CD4-positive, alpha-beta T cell (primary cell): ENCODE results near the gene SPSB1. TPM values are rescaled to one million over a fixed set of nuclear protein-coding genes. Genes with fewer than 3 reads are reported as not detected.

Experiments used
- ATAC-seq: fragments of 200-7000 bp; cut with Tn5 transposase; one replicate; pipeline ENCODE4 v1.10.0; 2022; ENCODE audit warnings: mild to moderate bottlenecking; ENCODE audit not compliant: poor library complexity
- CTCF ChIA-PET: fragments of 350-600 bp; sonication (Branson Sonifier 250); formaldehyde crosslinking; loops from one replicate; lab custom pipeline; 2021; ENCODE audit warnings: antibody characterized with exemption, inconsistent platforms; lab: Charles Lee
- POLR2A ChIA-PET: fragments of 350-600 bp; sonication (Branson Sonifier 250); formaldehyde crosslinking; loops from one replicate; lab custom pipeline; 2021; ENCODE audit warnings: antibody characterized with exemption, inconsistent platforms; lab: Charles Lee
- DNase-seq, 14 experiments: peaks; one replicate each; pipeline ENCODE4 v3.0.0-alpha.2; 2013 to 2020; ENCODE audit warnings: mixed read lengths in 2 of 14
- H3K27ac ChIP-seq, 2 donors: one replicate each; pipeline versions ENCODE4 v1.5.1 to v1.7.0; 2013; ENCODE audit warnings: low read length in 2 of 2, low read depth in 1 of 2, mild to moderate bottlenecking in 1 of 2
- H3K27me3 ChIP-seq, 2 experiments: 1 replicate in 1 of 2; 2 replicates in 1 of 2; pipeline versions ENCODE4 v1.6.1 to v1.7.0; 2013; ENCODE audit warnings: low read length in 2 of 2, control low read depth in 1 of 2, mild to moderate bottlenecking in 1 of 2, moderate library complexity in 1 of 2; ENCODE audit not compliant: insufficient read depth in 2 of 2, control insufficient read depth in 1 of 2
- H3K36me3 ChIP-seq: one replicate; pipeline ENCODE4 v1.6.1; 2013; ENCODE audit warnings: low read length, control low read depth; ENCODE audit not compliant: insufficient read depth
- H3K4me1 ChIP-seq: one replicate; pipeline ENCODE4 v1.6.1; 2013; ENCODE audit warnings: low read length, control low read depth; ENCODE audit not compliant: insufficient read depth
- H3K4me3 ChIP-seq: one replicate; pipeline ENCODE4 v1.5.1; 2013; ENCODE audit warnings: mild to moderate bottlenecking, low read length, moderate library complexity
- H3K9me3 ChIP-seq, 2 experiments: 1 replicate in 1 of 2; 2 replicates in 1 of 2; pipeline versions ENCODE4 v1.6.1 to v1.7.0; 2013; ENCODE audit warnings: low read length in 2 of 2, mild to moderate bottlenecking in 2 of 2, control low read depth in 1 of 2, moderate library complexity in 1 of 2; ENCODE audit not compliant: control insufficient read depth in 1 of 2, insufficient read depth in 1 of 2
- H3K27ac Mint-ChIP-seq: one replicate; pipeline ENCODE4 v1.8.0; 2020; ENCODE audit warnings: mixed read lengths
- H3K27me3 Mint-ChIP-seq: one replicate; pipeline ENCODE4 v1.8.0; 2021; ENCODE audit warnings: mixed read lengths
- H3K36me3 Mint-ChIP-seq: one replicate; pipeline ENCODE4 v1.8.0; 2021; ENCODE audit warnings: low read depth, mixed read lengths
- H3K4me1 Mint-ChIP-seq: one replicate; pipeline ENCODE4 v1.8.0; 2021; ENCODE audit warnings: low read depth, mixed read lengths
- H3K4me3 Mint-ChIP-seq: one replicate; pipeline ENCODE4 v1.8.0; 2020; ENCODE audit warnings: mild to moderate bottlenecking, mixed read lengths
- H3K9me3 Mint-ChIP-seq: one replicate; pipeline ENCODE4 v1.8.0; 2020; ENCODE audit warnings: mixed read lengths
- CTCF ChIP-seq: fragments of 200-600 bp; IDR thresholded peaks from one replicate; pipeline ENCODE4 v1.8.0; 2022; ENCODE audit warnings: antibody characterized with exemption, mild to moderate bottlenecking
- intact Hi-C, 2 experiments: fragments of 100-400 bp; cut with DNase I in 1 of 2; cut with micrococcal nuclease in 1 of 2; formaldehyde crosslinking; loops; one replicate each; pipeline versions ENCODE4 v1.15.1 to v1.9.0; 2023 to 2025; cut with DNase I, micrococcal nuclease
- total RNA-seq, 174 experiments: library from RNA in 2 of 174; stranded (reverse) in 2 of 174; gene quantifications; one replicate each; pipeline ENCODE4 v1.2.3 and lab custom pipeline; 2021 to 2026

The SPSB1 gene
- total RNA-seq, 2 experiments from 2014 or later, result 1.9 to 2.3 TPM

DNA sequence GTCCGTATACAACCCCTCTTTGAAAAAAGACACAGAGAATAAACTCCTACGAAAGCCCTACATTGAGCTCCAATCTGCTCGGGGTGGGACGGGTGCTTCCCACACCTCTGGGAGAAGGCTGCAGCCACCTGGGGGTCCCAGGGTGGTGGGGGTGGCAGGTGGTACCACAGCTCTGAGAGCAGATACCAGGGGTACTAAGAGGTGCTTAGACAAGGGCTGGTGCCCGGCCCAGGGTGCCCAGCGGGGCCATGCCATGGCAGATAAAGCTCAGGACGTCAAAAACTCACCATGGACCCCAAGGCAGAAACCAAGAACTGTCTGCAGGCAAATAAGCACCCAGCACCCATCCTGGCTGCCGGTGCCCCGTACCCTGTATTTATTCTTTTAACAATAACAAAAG is 75.1 kb downstream of the SPSB1 start:
- H3K4me1 ChIP-seq, result peaks cover 12% of the 10 kb centered on the region

DNA sequence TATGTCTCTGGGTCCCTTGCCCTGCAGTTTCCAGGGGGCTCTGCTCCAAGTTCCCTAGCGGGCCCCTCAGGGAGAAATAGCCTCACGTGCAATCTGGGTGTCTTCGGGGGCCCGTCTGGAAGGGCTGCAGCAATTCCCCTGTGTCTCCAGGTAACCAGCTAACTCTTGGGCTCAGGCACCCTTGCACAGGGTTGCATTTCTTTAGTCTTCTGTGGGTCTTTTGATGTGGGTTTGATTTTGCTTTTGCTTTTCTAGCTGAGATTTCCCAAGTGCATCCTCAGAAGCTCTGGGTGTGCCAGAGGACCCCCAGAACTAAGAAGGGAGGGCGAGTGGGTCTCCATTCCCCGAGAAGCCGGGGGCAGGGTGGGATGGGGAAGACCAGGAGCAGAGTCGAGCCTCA is 75.7 kb downstream of the SPSB1 start:
- ATAC-seq, result peak; percentile 48
- Histone ChIP-seq H3K27ac (no peak overlapping the region), H3K9me3 (no peaks in the 10 kb centered on the region), H3K36me3 (no peaks in the 10 kb centered on the region), H3K27me3 (no peaks in the 10 kb centered on the region), H3K4me3 (no peak overlapping the region), H3K4me1 (peaks cover 12% of the 10 kb centered on the region)
- H3K4me3 Mint-ChIP-seq, result peak overlapping the region; percentile 48
- CTCF ChIA-PET, result no interaction called here
- no peak for TF ChIP-seq CTCF
- no peaks in the 10 kb centered on the region for H3K27me3 Mint-ChIP-seq
- H3K4me1 Mint-ChIP-seq, result peaks cover 10% of the 10 kb centered on the region
- intact Hi-C loops, result no loop called here
- DNase-seq, result peak in 2 of 14 experiments; percentile 5 to 19
- POLR2A ChIA-PET, result no interaction called here
- no peak overlapping the region for H3K27ac Mint-ChIP-seq
- no peaks in the 10 kb centered on the region for H3K9me3 Mint-ChIP-seq
- H3K36me3 Mint-ChIP-seq, result no peaks in the 10 kb centered on the region

More for the DNA sequence above, 75.1 kb downstream of the SPSB1 start:
- Mint-ChIP-seq H3K9me3 (no peaks in the 10 kb centered on the region), H3K27ac (no peak overlapping the region), H3K36me3 (no peaks in the 10 kb centered on the region), H3K4me3 (no peak overlapping the region), H3K27me3 (no peaks in the 10 kb centered on the region), H3K4me1 (peaks cover 10% of the 10 kb centered on the region)
- no peaks in the 10 kb centered on the region for H3K9me3 ChIP-seq
- TF ChIP-seq CTCF, result no peak
- intact Hi-C loops, result no loop called here
- no peak overlapping the region for H3K4me3 ChIP-seq
- no peak for ATAC-seq
- no peaks in the 10 kb centered on the region for H3K36me3 ChIP-seq
- DNase-seq, result no peak
- ChIA-PET POLR2A (no interaction called here), CTCF (no interaction called here)
- H3K27me3 ChIP-seq, result no peaks in the 10 kb centered on the region
- no peak overlapping the region for H3K27ac ChIP-seq

DNA sequence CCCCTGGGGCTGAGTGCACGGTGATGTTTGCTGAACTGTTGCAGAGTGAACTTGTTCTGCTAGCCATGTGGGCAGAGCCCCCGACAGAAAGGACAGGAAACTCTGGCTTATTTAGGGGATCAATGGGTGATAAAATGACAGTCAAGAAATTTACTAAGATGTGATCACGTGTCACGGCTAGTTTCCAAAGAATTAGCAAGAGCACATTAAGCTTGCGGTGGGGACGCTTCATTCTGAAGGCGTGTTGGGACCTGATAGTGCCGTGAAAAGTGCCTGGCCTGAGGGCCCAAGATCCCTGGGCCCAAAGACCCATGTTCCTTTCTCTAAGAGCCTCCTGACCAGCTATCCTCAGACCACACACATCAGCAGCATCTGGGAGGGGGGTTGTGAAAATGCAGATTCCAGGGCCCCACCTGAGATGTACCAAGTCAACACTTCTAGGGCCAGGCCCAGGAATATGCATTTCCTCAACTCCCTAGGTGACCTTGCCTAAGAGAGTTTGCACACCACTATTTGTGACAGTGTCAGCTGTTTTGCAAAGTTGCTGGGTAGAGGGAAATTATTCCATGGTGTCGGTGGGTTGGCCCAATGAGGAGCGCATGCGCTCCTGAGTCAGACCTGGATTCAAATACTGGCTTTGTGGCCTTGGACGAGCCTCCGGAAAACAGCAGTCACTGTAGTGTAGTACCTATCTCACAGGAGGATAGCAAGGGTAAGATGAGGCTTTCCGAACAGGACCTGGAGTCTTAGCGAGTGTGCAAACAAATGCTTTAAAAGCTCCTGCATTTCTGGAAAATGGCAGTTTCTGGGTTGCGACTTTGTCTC is 77.5 kb downstream of the SPSB1 start:
- H3K27ac ChIP-seq, result no peak overlapping the region

More for the DNA sequence above, 77.5 kb downstream of the SPSB1 start:
- intact Hi-C loops, result no loop called here
- TF ChIP-seq CTCF, result no peak
- H3K9me3 Mint-ChIP-seq, result no peaks in the 10 kb centered on the region
- H3K27me3 Mint-ChIP-seq, result no peaks in the 10 kb centered on the region
- DNase-seq, result no peak
- Histone ChIP-seq H3K4me3 (no peak overlapping the region), H3K27me3 (no peaks in the 10 kb centered on the region), H3K9me3 (no peaks in the 10 kb centered on the region), H3K36me3 (no peaks in the 10 kb centered on the region), H3K4me1 (peaks cover 12% of the 10 kb centered on the region)
- H3K4me1 Mint-ChIP-seq, result peaks cover 10% of the 10 kb centered on the region
- ChIA-PET POLR2A (no interaction called here), CTCF (no interaction called here)
- no peaks in the 10 kb centered on the region for H3K36me3 Mint-ChIP-seq
- no peak overlapping the region for H3K27ac Mint-ChIP-seq
- no peak overlapping the region for H3K4me3 Mint-ChIP-seq
- no peak for ATAC-seq
